Hepatocyte (in vitro differentiated cells): Measurements from ENCODE around the gene HSDL2.

Source experiments
- CTCF ChIP-seq: fragments of 200-600 bp; sonication (generic); IDR thresholded peaks from 2 replicates; pipeline ENCODE4 v1.5.1; 2016; ENCODE audit warnings: antibody characterized with exemption, mild to moderate bottlenecking; ENCODE audit not compliant: poor library complexity
- EZH2 ChIP-seq: fragments of 200-600 bp; sonication (generic); IDR thresholded peaks from 2 replicates; pipeline ENCODE4 v1.6.1; 2016; ENCODE audit warnings: antibody characterized with exemption, mild to moderate bottlenecking, borderline replicate concordance

GRCh38 chr9:112364761-112365160 is 15.1 kb upstream of the HSDL2 start:
- TF ChIP-seq EZH2 (no peak), CTCF (no peak)
